HG03045 (cell line): ENCODE results near the gene SMAD3.

Source experiments
- ATAC-seq: cut with Tn5 transposase; IDR thresholded peaks from one replicate; pipeline ENCODE4 v1.9.1; 2021; ENCODE audit warnings: mild to moderate bottlenecking, moderate library complexity; ENCODE audit not compliant: unreplicated experiment

Gene SMAD3

DNA sequence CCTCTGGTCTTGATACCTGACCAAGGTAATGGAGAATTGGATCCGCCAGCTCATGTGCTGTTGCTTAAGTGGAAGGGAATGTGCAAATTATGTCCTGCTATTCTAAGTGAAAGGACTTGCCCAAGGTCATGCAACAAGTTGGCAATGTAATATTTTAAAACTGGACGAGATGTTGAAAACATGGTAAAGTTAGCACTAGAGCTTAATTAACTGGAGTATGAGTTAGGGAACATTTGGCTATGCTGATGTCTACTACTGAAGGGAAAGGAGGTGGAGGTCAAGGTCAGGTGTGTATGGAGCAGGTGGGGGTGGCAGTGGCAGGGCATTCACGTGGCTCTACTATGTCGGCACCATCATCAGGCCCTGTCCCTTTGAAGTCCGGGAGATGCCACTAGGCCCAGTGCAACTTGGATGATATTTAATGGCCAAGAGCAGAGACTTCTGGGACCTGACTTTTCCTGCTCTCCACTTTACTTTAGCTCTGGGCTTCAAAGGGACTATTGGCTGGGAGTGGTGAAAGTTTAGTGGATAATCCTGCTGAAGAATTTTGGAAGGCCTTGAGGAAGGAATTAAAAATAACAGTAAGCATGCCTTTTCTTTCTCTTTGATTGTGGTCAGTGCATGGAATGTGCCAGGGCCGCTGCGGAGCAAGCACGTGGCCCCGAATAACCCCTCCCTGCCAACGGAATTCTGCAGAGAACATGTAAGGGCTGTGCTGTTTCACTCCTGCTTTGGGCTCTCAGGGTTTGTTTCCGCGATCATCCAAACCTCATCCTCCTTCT, 14.9 kb downstream of the SMAD3 start:
- no peak for ATAC-seq

GRCh38 chr15:67080900-67081431, 15.6 kb downstream of the SMAD3 start:
- ATAC-seq = peak; percentile 46

DNA sequence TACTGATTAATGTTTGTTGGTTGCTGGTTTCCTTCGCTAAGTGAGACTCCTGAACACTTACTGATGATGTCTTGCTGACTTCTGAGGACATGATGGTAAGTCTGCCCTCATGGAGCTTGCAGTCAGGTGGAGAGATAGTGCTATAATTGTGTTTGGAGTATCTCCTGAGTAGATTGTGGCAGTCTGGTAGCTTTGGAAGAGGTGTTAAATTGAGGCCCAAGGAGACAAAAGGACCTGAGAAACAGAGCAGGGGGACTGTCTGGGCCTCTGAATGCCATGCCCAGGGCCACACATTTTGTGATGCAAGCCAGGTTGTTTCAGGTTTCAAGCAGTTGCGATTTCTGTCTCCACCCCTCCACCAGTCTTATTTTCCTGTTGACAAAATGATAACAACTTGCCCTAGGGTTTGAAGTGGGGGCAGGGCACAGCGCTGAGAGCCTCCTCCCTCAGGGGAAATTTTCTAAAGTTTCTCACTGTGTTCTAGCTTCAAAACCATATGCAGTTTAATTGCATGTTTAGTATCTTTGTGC, 16.7 kb downstream of the SMAD3 start:
- no peak for ATAC-seq

- no peak for ATAC-seq
These were observed 17.8 kb downstream of the SMAD3 start for GRCh38 chr15:67083135-67083762.

DNA sequence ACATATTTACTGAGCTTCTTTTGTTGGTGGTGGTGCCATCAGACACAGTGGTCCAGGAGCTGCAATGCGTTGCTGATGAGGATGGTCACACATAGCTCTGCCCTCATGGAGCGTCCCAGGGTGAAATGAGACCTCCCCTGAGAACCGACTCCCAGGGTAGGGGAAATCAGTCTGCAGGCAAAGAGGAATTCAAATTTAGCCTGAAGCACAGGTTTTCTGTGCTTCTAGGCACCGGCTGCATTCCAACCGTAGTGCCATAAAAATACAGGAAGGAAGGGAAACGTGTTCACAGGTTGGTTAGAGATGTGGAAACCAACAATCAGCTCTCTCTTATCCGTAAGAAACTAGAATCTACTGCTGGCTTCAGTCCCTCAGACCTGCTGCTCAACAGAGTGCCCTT, 19.2 kb downstream of the SMAD3 start:
- ATAC-seq = no peak

GRCh38 chr15:67085237-67085817, 19.9 kb downstream of the SMAD3 start:
- ATAC-seq = peak; percentile 29

- ATAC-seq = peak; percentile 33
These were observed 20.6 kb downstream of the SMAD3 start for GRCh38 chr15:67085818-67086636.

- ATAC-seq = no peak
These were observed 21.2 kb downstream of the SMAD3 start for GRCh38 chr15:67086637-67086914.

GRCh38 chr15:67087507-67088172, 22.2 kb downstream of the SMAD3 start:
- ATAC-seq = no peak

GRCh38 chr15:67089217-67090193, 24.1 kb downstream of the SMAD3 start:
- ATAC-seq = no peak

GRCh38 chr15:67090297-67091070, 25.1 kb downstream of the SMAD3 start:
- no peak for ATAC-seq

- peak; percentile 68 for ATAC-seq
These were observed 25.9 kb downstream of the SMAD3 start for GRCh38 chr15:67091071-67091979.

- no peak for ATAC-seq
These were observed 26.7 kb downstream of the SMAD3 start for GRCh38 chr15:67091980-67092677.

GRCh38 chr15:67092752-67093503, 27.5 kb downstream of the SMAD3 start:
- no peak for ATAC-seq

GRCh38 chr15:67093504-67093862, 28.1 kb downstream of the SMAD3 start:
- no peak for ATAC-seq
